IMR-90 (cell line): Measurements from ENCODE around the gene SLC24A2. TPM values are rescaled to one million over a fixed set of nuclear protein-coding genes. Genes with fewer than 3 reads are reported as not detected.

ENCODE experiments used
- ATAC-seq: fragments of 200-7000 bp; cut with Tn5 transposase; 2 replicates; pipeline ENCODE4 v1.9.1; 2020; ENCODE audit warnings: low read depth, mild to moderate bottlenecking, moderate library complexity
- BruUV-seq: library from RNA; stranded (reverse); fragments of 400-500 nt; replicated peaks from 2 replicates; lab custom pipeline; 2021; lab: Mats Ljungman, UMichigan
- CTCF ChIA-PET: fragments of 300-600 bp; formaldehyde crosslinking; extraction: SDS; loops from one replicate; lab custom pipeline; 2021; ENCODE audit warnings: antibody characterized with exemption; lab: Yijun Ruan, JAX
- POLR2A ChIA-PET: fragments of 300-600 bp; sonication (Branson Sonifier 250); formaldehyde crosslinking; loops from one replicate; lab custom pipeline; 2022; ENCODE audit warnings: antibody characterized with exemption; ENCODE audit not compliant: unreplicated experiment; lab: Charles Lee
- DNase-seq: peaks from one replicate; pipeline ENCODE4 v3.0.0; 2013
- H2AFZ ChIP-seq: replicated peaks from 2 replicates; pipeline ENCODE3; 2013; ENCODE audit warnings: low read length, mild to moderate bottlenecking; ENCODE audit not compliant: poor library complexity
- H2AK5ac ChIP-seq: 2 replicates; pipeline ENCODE4 v1.6.1; 2013; ENCODE audit warnings: low read depth, low read length, inconsistent platforms
- H2AK9ac ChIP-seq: replicated peaks from 2 replicates; pipeline ENCODE3; 2013; ENCODE audit warnings: mild to moderate bottlenecking, low read depth, low read length, moderate library complexity; ENCODE audit not compliant: poor library complexity
- H2BK120ac ChIP-seq: 2 replicates; pipeline ENCODE4 v1.6.1; 2013; ENCODE audit warnings: low read depth, low read length, inconsistent platforms
- H2BK15ac ChIP-seq: 3 replicates; pipeline ENCODE4 v1.6.1; 2013; ENCODE audit warnings: low read depth, low read length, inconsistent platforms
- H2BK20ac ChIP-seq: 2 replicates; pipeline ENCODE4 v1.6.1; 2013; ENCODE audit warnings: low read depth, mild to moderate bottlenecking, inconsistent platforms, low read length, moderate library complexity
- H2BK5ac ChIP-seq: 2 replicates; pipeline ENCODE4 v1.6.1; 2013; ENCODE audit warnings: mild to moderate bottlenecking, low read depth, low read length, inconsistent platforms; ENCODE audit not compliant: poor library complexity, severe bottlenecking
- H3K14ac ChIP-seq: replicated peaks from 2 replicates; pipeline ENCODE4 v1.6.1; 2013; ENCODE audit warnings: low read depth, low read length, inconsistent platforms
- H3K18ac ChIP-seq: 2 replicates; pipeline ENCODE4 v1.6.1; 2013; ENCODE audit warnings: low read depth, low read length, control low read depth
- H3K23ac ChIP-seq: 2 replicates; pipeline ENCODE4 v1.6.1; 2013; ENCODE audit warnings: low read depth, low read length, inconsistent platforms
- H3K27ac ChIP-seq: 2 replicates; pipeline ENCODE4 v1.5.1; 2013; ENCODE audit warnings: mild to moderate bottlenecking, control low read depth, low read length; ENCODE audit not compliant: insufficient read depth
- H3K27me3 ChIP-seq: 2 replicates; pipeline ENCODE4 v1.6.1; 2013; ENCODE audit warnings: low read length; ENCODE audit not compliant: control insufficient read depth, insufficient read depth
- H3K36me3 ChIP-seq: 2 replicates; pipeline ENCODE4 v1.6.1; 2013; ENCODE audit warnings: low read length, mixed read lengths; ENCODE audit not compliant: control insufficient read depth, insufficient read depth
- H3K4ac ChIP-seq: 2 replicates; pipeline ENCODE4 v1.6.1; 2013; ENCODE audit warnings: low read depth, low read length, inconsistent platforms
- H3K4me1 ChIP-seq: 2 replicates; pipeline ENCODE4 v1.6.1; 2013; ENCODE audit warnings: low read length, mixed read lengths; ENCODE audit not compliant: control insufficient read depth, insufficient read depth
- H3K4me2 ChIP-seq: 2 replicates; pipeline ENCODE4 v1.6.1; 2013; ENCODE audit warnings: low read depth, mild to moderate bottlenecking, control low read depth, low read length, moderate library complexity
- H3K4me3 ChIP-seq: 2 replicates; pipeline ENCODE4 v1.5.1; 2013; ENCODE audit warnings: low read depth, mild to moderate bottlenecking, control low read depth, low read length, moderate library complexity; ENCODE audit not compliant: insufficient read depth
- H3K56ac ChIP-seq: 2 replicates; pipeline ENCODE4 v1.6.1; 2013; ENCODE audit warnings: low read length, inconsistent platforms; ENCODE audit not compliant: insufficient read depth; ENCODE audit errors: extremely low read depth
- H3K79me1 ChIP-seq, 2 experiments: 2 replicates each; pipeline ENCODE4 v1.6.1; 2013; ENCODE audit warnings: low read length in 2 of 2, inconsistent platforms in 1 of 2, low read depth in 1 of 2
- H3K9ac ChIP-seq: 2 replicates; pipeline ENCODE4 v1.6.1; 2013; ENCODE audit warnings: low read depth, low read length, control low read depth
- H3K9me1 ChIP-seq: 2 replicates; pipeline ENCODE4 v1.6.1; 2013; ENCODE audit warnings: low read length, inconsistent platforms; ENCODE audit not compliant: insufficient read depth
- H3K9me3 ChIP-seq: 2 replicates; pipeline ENCODE4 v1.6.1; 2013; ENCODE audit warnings: low read length; ENCODE audit not compliant: control insufficient read depth, insufficient read depth
- H4K20me1 ChIP-seq: 2 replicates; pipeline ENCODE4 v1.6.1; 2013; ENCODE audit warnings: low read length, inconsistent platforms; ENCODE audit not compliant: insufficient read depth
- H4K5ac ChIP-seq: 2 replicates; pipeline ENCODE4 v1.6.1; 2013; ENCODE audit warnings: mild to moderate bottlenecking, low read depth, low read length, control low read depth
- H4K8ac ChIP-seq, 2 experiments: 2 replicates each; pipeline ENCODE4 v1.6.1; 2013; ENCODE audit warnings: low read depth in 2 of 2, low read length in 2 of 2, control low read depth in 1 of 2, inconsistent platforms in 1 of 2
- H4K91ac ChIP-seq: 2 replicates; pipeline ENCODE4 v1.6.1; 2013; ENCODE audit warnings: low read depth, low read length, inconsistent platforms; ENCODE audit not compliant: insufficient read depth
- CEBPB ChIP-seq: IDR thresholded peaks from 2 replicates; pipeline ENCODE4 v1.6.1; 2012; ENCODE audit warnings: low read depth, low read length, improper control_type of control experiment
- CHD1 ChIP-seq: IDR thresholded peaks from 2 replicates; pipeline ENCODE4 v1.6.1; 2012; ENCODE audit warnings: low read depth, low read length, improper control_type of control experiment
- MXI1 ChIP-seq: IDR thresholded peaks from 2 replicates; pipeline ENCODE4 v1.6.1; 2012; ENCODE audit warnings: low read depth, mild to moderate bottlenecking, low read length, moderate library complexity, borderline replicate concordance
- RAD21 ChIP-seq: IDR thresholded peaks from 2 replicates; pipeline ENCODE4 v1.6.1; 2012; ENCODE audit warnings: low read length, improper control_type of control experiment
- SMC3 ChIP-seq: fragments of 150-350 bp; IDR thresholded peaks from 2 replicates; pipeline ENCODE4 v1.6.1; 2016; ENCODE audit warnings: low read depth, mild to moderate bottlenecking, antibody characterized with exemption, low read length, moderate library complexity
- WGBS, 2 experiments: methylation state at CpG; one replicate each; pipeline versions ENCODE4 v1.1.5 to v1.1.7; 2013; ENCODE audit warnings: missing lambda C conversion rate in 2 of 2; ENCODE audit not compliant: insufficient read length in 1 of 2; ENCODE audit errors: extremely low coverage in 2 of 2; 5-methylcytosine and 5-hydroxymethylcytosine counted together
- dilution Hi-C: fragments of 300-500 bp; cut with HindIII; formaldehyde crosslinking; loops from one replicate; pipeline ENCODE4 v1.14.3; 2018; ENCODE audit warnings: low sequenced_read_pairs; ENCODE audit not compliant: unreplicated experiment
- in situ Hi-C: fragments of 300-500 bp; cut with MboI; formaldehyde crosslinking; loops from 3 replicates; pipeline ENCODE4 v1.14.3; 2019; ENCODE audit warnings: low sequenced_read_pairs, inconsistent platforms, mixed read lengths
- intact Hi-C: fragments of 100-400 bp; cut with micrococcal nuclease; formaldehyde crosslinking; loops from 2 replicates; pipeline ENCODE4 v1.10.0; 2022
- polyA plus RNA-seq, 3 experiments: library from polyadenylated mRNA; depleted of rRNA; stranded (reverse); fragments of >200 nt; gene quantifications; 2 replicates each; pipeline ENCODE4 v1.2.3, GENCODE V29; 2012; ENCODE audit warnings: low replicate concordance in 1 of 3
- total RNA-seq: library from RNA; depleted of rRNA; stranded (reverse); fragments of >200 nt; gene quantifications from 2 replicates; pipeline ENCODE4 v1.2.3, GENCODE V29; 2012
- TF ChIP-seq, protein P1 (sequence below): fragments of 150-350 bp; IDR thresholded peaks from 2 replicates; pipeline ENCODE4 v1.6.1; 2016; ENCODE audit warnings: low read depth, mild to moderate bottlenecking, low read length, moderate library complexity, borderline replicate concordance

The SLC24A2 gene
- total and polyA plus RNA-seq, 2 of the 4 experiments (the other 2 are of a cell fraction): not detected

- Histone ChIP-seq H3K4ac (no peak overlapping the region), H4K91ac (no peak overlapping the region), H3K4me1 (no peaks in the 10 kb centered on the region), H3K27ac (no peak overlapping the region), H4K20me1 (no peaks in the 10 kb centered on the region), H3K23ac (no peak overlapping the region), H3K27me3 (no peaks in the 10 kb centered on the region), H3K18ac (no peak overlapping the region), H4K8ac (no peak overlapping the region), H3K79me1 (no peaks in the 10 kb centered on the region), H3K56ac (no peak overlapping the region), H2BK20ac (no peak overlapping the region), H2AK5ac (no peak overlapping the region), H2AK9ac (no peak overlapping the region), H3K9me3 (0 out of 2 replicates have a peak, but pooled peaks cover 2% of the 10 kb centered on the region), H3K9ac (no peak overlapping the region), H3K14ac (no peak overlapping the region), H3K4me3 (no peak overlapping the region), H2BK15ac (no peak overlapping the region), H3K9me1 (no peaks in the 10 kb centered on the region), H2BK5ac (no peak overlapping the region), H4K5ac (no peak overlapping the region), H3K4me2 (no peak overlapping the region), H2BK120ac (no peak overlapping the region), H3K36me3 (no peaks in the 10 kb centered on the region), H2AFZ (no peak overlapping the region)
- intact Hi-C loops (no loop called here), in situ Hi-C loops (no loop called here), dilution Hi-C loops (no loop called here)
- ATAC-seq (no peak), DNase-seq (no peak)
- TF ChIP-seq, protein P1, sequence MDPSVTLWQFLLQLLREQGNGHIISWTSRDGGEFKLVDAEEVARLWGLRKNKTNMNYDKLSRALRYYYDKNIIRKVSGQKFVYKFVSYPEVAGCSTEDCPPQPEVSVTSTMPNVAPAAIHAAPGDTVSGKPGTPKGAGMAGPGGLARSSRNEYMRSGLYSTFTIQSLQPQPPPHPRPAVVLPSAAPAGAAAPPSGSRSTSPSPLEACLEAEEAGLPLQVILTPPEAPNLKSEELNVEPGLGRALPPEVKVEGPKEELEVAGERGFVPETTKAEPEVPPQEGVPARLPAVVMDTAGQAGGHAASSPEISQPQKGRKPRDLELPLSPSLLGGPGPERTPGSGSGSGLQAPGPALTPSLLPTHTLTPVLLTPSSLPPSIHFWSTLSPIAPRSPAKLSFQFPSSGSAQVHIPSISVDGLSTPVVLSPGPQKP: no peak
- TF ChIP-seq RAD21 (no peak), CEBPB (peak; percentile 33), MXI1 (no peak), CHD1 (no peak), SMC3 (no peak)
- ChIA-PET CTCF (no interaction called here), POLR2A (no interaction called here)
- BruUV-seq: no TSS peak
- WGBS, 2 experiments: no CpG with 5 or more reads among the region's 1 CpG
These were observed 42.0 kb upstream of the SLC24A2 start for GRCh38 chr9:19830796-19831195.
